OCI-LY7 (cell line): ENCODE data around the gene TBC1D30. TPM values are rescaled to one million over a fixed set of nuclear protein-coding genes. Genes with fewer than 3 reads are reported as not detected.

Experiments
- BruUV-seq: library from RNA; stranded (reverse); fragments of 400-500 nt; replicated peaks from 2 replicates; lab custom pipeline; 2021; lab: Mats Ljungman, UMichigan
- CTCF ChIA-PET: fragments of 300-600 bp; sonication (Branson Sonifier 250); formaldehyde crosslinking; loops from one replicate; lab custom pipeline; 2022; ENCODE audit warnings: antibody characterized with exemption; ENCODE audit not compliant: unreplicated experiment; lab: Charles Lee
- POLR2A ChIA-PET: fragments of 300-600 bp; sonication (Branson Sonifier 250); formaldehyde crosslinking; loops from one replicate; lab custom pipeline; 2022; ENCODE audit warnings: antibody characterized with exemption; lab: Charles Lee
- DNase-seq: peaks from one replicate; pipeline ENCODE4 v3.0.0-alpha.2; 2015; ENCODE audit warnings: low spot score
- H2AFZ ChIP-seq: fragments of 200-600 bp; sonication (generic), shearing (Covaris generic); 2 replicates; pipeline ENCODE4 v1.6.1; 2014; ENCODE audit warnings: mild to moderate bottlenecking, antibody characterized with exemption, low read length, moderate library complexity
- H3K27ac ChIP-seq: fragments of 200-600 bp; sonication (generic); 2 replicates; pipeline ENCODE4 v1.5.1; 2014; ENCODE audit warnings: mixed run types, low read depth, mild to moderate bottlenecking, moderate library complexity, low read length, inconsistent platforms; ENCODE audit not compliant: poor library complexity, severe bottlenecking
- H3K36me3 ChIP-seq: fragments of 200-600 bp; sonication (generic); 2 replicates; pipeline ENCODE4 v1.6.1; 2014; ENCODE audit warnings: mild to moderate bottlenecking, antibody characterized with exemption, low read length, moderate library complexity, mixed read lengths; ENCODE audit not compliant: insufficient read depth
- H3K4me1 ChIP-seq: fragments of 200-600 bp; sonication (generic); 2 replicates; pipeline ENCODE4 v1.5.1; 2014; ENCODE audit warnings: mild to moderate bottlenecking, low read length; ENCODE audit not compliant: insufficient read depth, poor library complexity, severe bottlenecking
- H3K4me2 ChIP-seq: fragments of 200-600 bp; sonication (generic); 2 replicates; pipeline ENCODE4 v1.6.1; 2014; ENCODE audit warnings: mild to moderate bottlenecking, low read length
- H3K4me3 ChIP-seq: fragments of 200-600 bp; sonication (generic); 2 replicates; pipeline ENCODE4 v1.5.1; 2014; ENCODE audit warnings: mild to moderate bottlenecking, low read depth, low read length; ENCODE audit not compliant: poor library complexity, severe bottlenecking
- H3K79me2 ChIP-seq: fragments of 200-600 bp; sonication (generic); 2 replicates; pipeline ENCODE4 v1.6.1; 2016; ENCODE audit warnings: low read depth, mild to moderate bottlenecking, low read length, moderate library complexity, mixed read lengths; ENCODE audit not compliant: insufficient read depth
- H3K9me2 ChIP-seq: fragments of 200-600 bp; sonication (generic); 2 replicates; pipeline ENCODE4 v1.6.1; 2016; ENCODE audit warnings: mild to moderate bottlenecking, low read length, mixed read lengths; ENCODE audit not compliant: insufficient read depth
- H3K9me3 ChIP-seq: fragments of 200-600 bp; sonication (generic); 2 replicates; pipeline ENCODE4 v1.6.1; 2014; ENCODE audit warnings: mild to moderate bottlenecking, mixed run types, low read length, mixed read lengths
- H4K20me1 ChIP-seq: fragments of 200-600 bp; sonication (generic); 2 replicates; pipeline ENCODE4 v1.6.1; 2014; ENCODE audit warnings: mild to moderate bottlenecking, antibody characterized with exemption, low read length, moderate library complexity, mixed read lengths; ENCODE audit not compliant: insufficient read depth
- CTCF ChIP-seq: fragments of 200-600 bp; sonication (generic); conservative IDR thresholded peaks from 2 replicates; pipeline ENCODE4 v1.5.1; 2014; ENCODE audit warnings: mild to moderate bottlenecking, antibody characterized with exemption, low read length, moderate library complexity, mixed read lengths
- EZH2phosphoT487 ChIP-seq: fragments of 200-600 bp; sonication (generic); IDR thresholded peaks from 2 replicates; pipeline ENCODE4 v1.6.1; 2018; ENCODE audit warnings: low read depth, borderline replicate concordance, mild to moderate bottlenecking, mixed run types, antibody characterized with exemption, low read length, moderate library complexity, mixed read lengths
- intact Hi-C: fragments of 100-400 bp; cut with micrococcal nuclease; formaldehyde crosslinking; loops from one replicate; pipeline ENCODE4 v1.10.0; 2022; ENCODE audit not compliant: unreplicated experiment
- total RNA-seq, 2 experiments: library from RNA; depleted of rRNA in 1 of 2; stranded (reverse); fragments of >200 nt in 1 of 2; shearing (Covaris generic) in 1 of 2; gene quantifications; 2 replicates each; pipeline ENCODE4 v1.2.3, GENCODE V29; 2014 to 2022

The TBC1D30 gene
- total RNA-seq, 2 experiments from 2014 or later: 0.13 to 4.6 TPM

DNA sequence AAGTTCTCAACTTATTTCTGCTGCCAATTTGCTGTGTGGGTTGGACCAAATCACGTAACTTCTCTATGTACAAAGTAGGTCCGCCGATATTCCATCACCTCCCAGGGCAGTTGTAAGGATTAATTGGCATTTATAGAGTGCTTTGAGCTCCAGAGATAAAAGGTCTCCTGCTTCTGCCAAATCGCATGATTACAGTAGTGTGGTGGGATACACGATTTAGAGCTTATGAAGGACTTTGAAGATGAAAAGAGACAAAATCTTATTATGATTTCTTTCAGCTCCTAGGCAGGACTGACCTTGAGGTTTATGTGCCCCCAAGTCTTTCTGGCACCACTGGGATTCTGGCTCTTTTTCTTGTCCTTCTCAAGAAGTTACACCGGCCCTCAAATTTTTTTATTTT is 84.7 kb downstream of the TBC1D30 start:
- Histone ChIP-seq H3K9me3 (no peaks in the 10 kb centered on the region), H3K27ac (no peak overlapping the region), H3K79me2 (no peaks in the 10 kb centered on the region), H3K9me2 (no peaks in the 10 kb centered on the region), H3K4me3 (no peak overlapping the region), H3K36me3 (no peaks in the 10 kb centered on the region), H3K4me2 (no peak overlapping the region), H3K4me1 (no peaks in the 10 kb centered on the region), H2AFZ (no peak overlapping the region), H4K20me1 (no peaks in the 10 kb centered on the region)
- BruUV-seq: no TSS peak
- TF ChIP-seq CTCF: no peak
- no peak for TF ChIP-seq EZH2phosphoT487
- POLR2A ChIA-PET: interaction anchor here (0.5 kb wide), 2 partner anchors 459 to 749 kb away, joined by 3 read pairs; no protein-coding TSS in a partner anchor
- no peak for DNase-seq
- CTCF ChIA-PET: no interaction called here
- intact Hi-C loops: no loop called here

GRCh38 chr12:64911081-64911480 is 86.6 kb downstream of the TBC1D30 start:
- BruUV-seq: no TSS peak
- no peak overlapping the region for H3K27ac ChIP-seq
- H3K4me3 ChIP-seq: no peak overlapping the region
- no peak overlapping the region for H2AFZ ChIP-seq
- no peaks in the 10 kb centered on the region for H3K36me3 ChIP-seq
- POLR2A ChIA-PET: interaction anchor here (0.6 to 0.7 kb wide), 2 partner anchors 55 to 1091 kb away, joined by 3 to 4 read pairs; no protein-coding TSS in a partner anchor
- H3K4me2 ChIP-seq: no peak overlapping the region
- H3K79me2 ChIP-seq: no peaks in the 10 kb centered on the region
- intact Hi-C loops: no loop called here
- H4K20me1 ChIP-seq: no peaks in the 10 kb centered on the region
- H3K9me2 ChIP-seq: no peaks in the 10 kb centered on the region
- H3K9me3 ChIP-seq: no peaks in the 10 kb centered on the region
- DNase-seq: no peak
- no peaks in the 10 kb centered on the region for H3K4me1 ChIP-seq
- no peak for TF ChIP-seq EZH2phosphoT487
- TF ChIP-seq CTCF: no peak
- CTCF ChIA-PET: no interaction called here

DNA sequence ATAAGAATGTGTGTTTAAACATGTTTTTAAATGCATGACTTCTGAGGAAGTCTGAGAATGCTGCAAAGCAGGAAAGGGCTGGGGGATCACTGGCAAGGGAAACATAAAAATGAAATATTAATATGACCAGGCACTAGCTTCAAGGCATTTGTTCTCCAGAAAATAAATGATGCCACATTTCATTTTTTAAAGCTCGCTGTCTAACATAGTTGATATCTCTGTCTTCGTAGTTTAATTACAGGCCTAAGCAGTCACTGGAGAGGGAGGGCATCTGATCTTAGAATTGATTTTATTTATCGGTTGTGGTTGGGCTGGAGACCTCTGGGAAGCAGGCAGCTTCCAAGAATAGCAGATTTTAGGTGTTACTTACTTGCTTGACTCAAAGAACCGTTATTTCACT is 87.5 kb downstream of the TBC1D30 start:
- Histone ChIP-seq H3K27ac (no peak overlapping the region), H3K4me3 (no peak overlapping the region), H3K4me1 (no peaks in the 10 kb centered on the region), H3K9me2 (no peaks in the 10 kb centered on the region), H3K9me3 (no peaks in the 10 kb centered on the region), H2AFZ (no peak overlapping the region), H3K4me2 (no peak overlapping the region), H3K36me3 (no peaks in the 10 kb centered on the region), H4K20me1 (no peaks in the 10 kb centered on the region), H3K79me2 (no peaks in the 10 kb centered on the region)
- BruUV-seq: no TSS peak
- ChIA-PET CTCF (no interaction called here), POLR2A (no interaction called here)
- intact Hi-C loops: no loop called here
- TF ChIP-seq CTCF (no peak), EZH2phosphoT487 (no peak)
- DNase-seq: no peak
